GM18861 (cell line): Measurements from ENCODE around the gene CNGA1.
"Not testable (repeated sequence)": the region's sequence is repeated elsewhere in the genome, so short reads cannot be mapped to it uniquely, and the experiment has no call there.

Experiments
- ATAC-seq: cut with Tn5 transposase; IDR thresholded peaks from one replicate; pipeline ENCODE4 v1.9.1; 2021; ENCODE audit not compliant: unreplicated experiment

The CNGA1 gene

DNA sequence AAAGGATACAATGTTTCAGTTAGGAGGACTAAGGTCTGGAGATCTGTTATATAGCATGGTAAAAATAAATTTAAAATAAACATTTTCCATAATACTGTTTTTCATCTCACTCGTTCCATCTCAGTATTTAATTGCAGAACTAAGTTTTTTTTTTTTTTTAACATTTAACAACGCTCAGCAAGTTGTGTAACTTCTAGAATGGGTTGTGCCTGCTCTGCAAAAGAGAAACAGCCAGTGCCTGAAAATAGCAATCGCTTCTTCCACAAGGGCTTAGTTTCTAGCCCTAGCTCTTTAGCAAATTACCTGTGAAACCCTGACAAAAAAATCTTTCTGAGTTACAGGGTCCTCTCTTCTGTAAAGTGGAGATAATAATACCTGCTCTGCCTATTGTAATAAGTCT lies 41.9 kb downstream of the CNGA1 start:
- no peak for ATAC-seq

DNA sequence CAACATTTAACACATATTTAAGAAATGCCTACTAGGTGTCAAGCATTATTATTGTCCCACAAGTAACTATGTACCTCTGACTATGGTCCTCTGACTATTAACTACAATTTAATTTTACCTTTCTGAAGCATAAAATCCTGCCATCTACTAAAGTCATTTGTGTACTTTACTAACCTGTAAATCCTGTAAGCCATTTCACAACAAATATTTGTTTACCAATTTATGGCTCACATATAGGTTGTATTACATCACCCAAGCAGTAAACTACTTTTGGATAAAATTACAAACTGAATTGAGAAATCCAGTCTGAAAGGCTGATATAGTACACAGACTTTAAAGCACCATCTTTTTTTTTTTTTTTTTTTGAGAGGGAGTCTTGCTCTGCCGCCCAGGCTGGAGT lies 43.8 kb downstream of the CNGA1 start:
- no peak for ATAC-seq

DNA sequence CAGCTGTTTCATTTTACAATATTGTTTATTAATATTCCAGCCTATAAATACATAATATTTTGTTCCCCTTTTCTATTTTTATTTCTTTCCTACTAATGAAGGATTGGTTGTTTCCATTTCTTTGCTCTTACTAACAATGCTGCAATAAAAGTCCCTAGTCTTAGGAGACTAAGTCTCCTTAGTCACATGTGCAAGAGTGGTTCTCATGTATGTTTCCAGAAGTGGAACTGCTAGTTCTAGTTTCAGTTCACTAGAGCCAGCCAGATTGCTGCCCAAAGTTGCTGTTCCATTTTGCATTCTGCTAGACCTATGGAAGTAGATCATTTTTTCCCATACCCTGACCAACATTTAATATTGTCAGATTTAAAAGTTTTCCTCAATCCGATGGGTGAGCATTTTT lies 44.3 kb downstream of the CNGA1 start:
- ATAC-seq, result peak; percentile 80

DNA sequence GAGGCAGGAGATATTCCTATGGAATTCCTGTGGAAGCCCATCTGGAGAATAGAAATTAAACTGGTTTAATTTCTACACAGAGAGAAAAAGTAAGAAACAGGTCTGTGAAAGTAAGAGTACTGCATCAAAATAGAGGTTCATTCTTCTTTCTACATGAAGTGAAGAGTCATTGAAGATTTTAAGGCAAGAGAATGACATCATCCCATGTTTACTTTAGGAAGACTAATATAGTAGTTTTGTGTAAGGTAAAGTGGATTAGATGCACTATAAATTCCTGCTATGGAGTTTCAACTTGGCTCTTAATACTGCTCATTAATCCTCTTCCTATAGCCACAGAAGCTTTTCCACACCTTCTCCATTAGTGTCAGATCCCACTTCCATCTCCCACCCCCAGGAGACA lies 47.6 kb downstream of the CNGA1 start:
- no peak for ATAC-seq

DNA sequence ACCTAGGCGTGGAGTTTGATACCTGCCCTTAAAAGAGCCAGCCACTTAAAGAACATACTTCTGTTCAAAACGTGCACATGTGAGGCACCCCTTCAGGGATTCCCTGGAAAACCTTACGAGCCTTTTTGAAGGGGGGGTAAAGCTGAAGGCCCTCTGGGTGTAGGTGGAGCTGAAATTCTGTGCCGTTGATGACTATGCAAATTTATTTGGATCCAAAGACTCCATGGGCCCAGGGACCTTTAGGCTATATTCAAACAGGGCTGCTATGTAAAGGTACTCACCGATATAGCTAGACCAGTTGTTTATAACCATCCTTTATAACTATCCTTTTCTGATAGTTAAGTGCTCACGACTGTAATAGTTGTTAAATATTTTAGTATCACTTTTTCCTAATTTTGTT lies 61.8 kb downstream of the CNGA1 start:
- no peak for ATAC-seq

DNA sequence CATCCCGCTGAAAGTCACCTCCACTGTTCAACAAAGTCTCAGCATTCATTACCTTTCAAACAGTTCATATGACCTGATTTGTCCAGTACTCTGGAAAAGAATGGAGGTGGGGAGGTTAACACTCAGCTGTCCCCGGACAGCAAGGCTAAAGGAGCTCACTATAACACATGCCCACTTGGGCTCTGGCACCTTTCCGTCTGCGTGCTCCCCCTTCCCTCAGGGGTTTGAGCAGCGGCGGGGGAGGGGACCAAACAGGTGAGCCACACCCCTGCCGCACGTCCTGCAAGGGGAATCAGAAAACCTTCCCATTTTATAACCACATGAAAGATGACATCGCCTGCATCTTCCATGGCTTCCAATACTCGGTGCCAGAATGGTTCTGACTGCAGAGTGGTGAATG lies 62.2 kb downstream of the CNGA1 start:
- ATAC-seq, result no peak

DNA sequence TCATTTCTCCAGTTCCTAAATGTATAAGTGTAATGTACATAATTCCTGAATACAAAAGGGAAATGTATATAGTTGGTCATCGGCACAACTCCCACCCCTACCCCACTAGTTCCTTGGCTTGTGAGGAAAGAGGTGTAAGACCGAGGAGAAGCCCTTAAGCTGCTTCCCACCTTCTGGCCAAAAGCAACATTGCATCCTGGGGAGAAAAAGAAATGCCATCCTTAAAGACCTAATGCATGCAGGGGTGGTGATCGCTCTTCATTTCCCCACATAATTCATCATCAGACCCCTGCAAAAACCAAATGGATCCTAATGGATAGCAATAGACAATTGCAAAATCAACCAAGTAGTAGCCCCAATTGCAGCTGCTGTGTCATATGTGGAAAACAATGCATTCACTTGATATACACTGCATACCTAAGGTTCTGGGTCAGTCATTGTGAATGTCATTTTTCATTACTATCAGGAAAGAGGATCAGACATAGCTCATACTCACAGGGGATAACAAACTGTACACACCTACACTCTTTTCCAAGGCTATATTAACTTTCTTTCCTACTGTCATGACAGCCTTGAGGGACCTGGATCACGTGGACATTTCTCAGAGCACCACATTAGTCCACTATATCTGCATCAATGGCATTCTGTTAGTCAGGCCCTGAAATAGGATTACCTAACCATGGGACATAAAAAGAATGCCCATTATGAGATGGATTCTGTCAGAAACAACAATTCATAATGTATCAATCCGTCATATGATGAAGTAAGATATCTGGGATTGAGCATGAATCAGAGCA lies 70.4 kb downstream of the CNGA1 start:
- no peak for ATAC-seq

DNA sequence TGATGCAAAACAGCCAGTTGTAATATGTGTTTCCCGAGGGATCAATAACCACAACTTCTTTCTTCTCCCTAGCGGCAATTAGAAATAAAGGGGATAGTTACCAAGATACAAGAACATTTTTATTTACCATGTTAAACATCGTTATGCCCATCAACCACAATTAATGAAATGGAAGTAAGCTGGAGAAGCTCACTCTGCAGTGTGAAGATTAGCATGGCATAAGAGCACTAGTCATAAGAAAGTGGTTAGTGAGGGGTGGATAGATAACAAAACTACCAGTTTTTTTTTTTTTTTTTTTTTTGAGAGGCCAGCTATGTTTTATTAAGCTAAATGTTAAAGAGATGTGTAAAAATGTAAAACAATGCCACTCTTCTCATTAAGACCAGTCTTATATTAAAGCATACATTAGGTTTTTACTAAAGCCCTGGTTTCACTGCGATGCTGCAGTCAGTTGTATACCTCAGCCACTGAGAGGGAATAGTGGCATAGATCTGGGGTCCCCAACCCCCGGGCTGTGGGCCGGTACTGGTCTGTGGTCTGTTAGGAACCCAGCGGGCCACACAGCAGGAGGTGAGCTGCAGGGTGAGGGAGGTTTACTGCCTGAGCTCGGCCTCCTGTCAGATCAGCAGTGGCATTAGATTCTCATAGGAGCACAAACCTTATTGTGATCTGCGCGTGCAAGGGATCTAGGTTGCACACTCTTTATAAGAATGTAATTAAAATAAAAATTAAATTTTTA lies 74.2 kb downstream of the CNGA1 start:
- ATAC-seq, result no peak

DNA sequence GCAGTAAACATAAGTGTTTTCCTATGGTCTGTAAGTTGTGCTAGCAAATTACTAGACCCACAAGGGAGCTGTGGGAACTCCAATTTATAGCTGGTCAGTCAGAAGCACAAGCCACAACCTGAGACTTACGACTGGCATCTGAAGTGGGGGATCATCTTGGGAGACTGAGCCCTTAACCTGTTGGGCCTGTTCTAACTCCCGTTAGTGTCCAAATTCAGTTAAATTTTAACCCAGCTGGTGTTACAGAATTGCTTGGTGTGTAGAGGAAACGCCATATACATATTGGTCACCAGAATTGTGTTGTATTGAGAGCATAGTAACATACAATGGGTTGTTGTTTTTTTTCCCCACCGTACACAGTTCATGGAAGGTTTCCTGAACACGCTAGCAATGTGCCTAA lies 77.0 kb downstream of the CNGA1 start:
- no peak for ATAC-seq

DNA sequence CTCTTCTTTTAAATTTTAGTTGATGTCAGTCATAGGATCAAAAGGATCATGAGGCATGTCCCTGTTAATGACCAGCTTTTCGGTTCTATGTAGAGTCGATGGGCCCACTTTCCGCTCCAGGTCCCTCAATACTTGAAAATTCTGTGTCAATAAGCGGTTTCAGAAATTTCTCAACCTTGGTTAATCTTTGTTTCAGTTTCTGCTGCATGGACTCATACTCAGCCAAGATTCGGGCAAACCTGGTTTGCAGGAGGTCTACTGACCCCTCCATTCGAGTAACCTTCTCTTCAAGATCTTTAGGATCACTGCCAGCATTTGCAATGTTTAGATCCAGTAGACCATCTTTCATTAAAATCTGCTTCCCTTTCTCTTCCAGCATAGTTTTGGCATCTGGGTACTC lies 80.1 kb downstream of the CNGA1 start:
- ATAC-seq, result no peak

DNA sequence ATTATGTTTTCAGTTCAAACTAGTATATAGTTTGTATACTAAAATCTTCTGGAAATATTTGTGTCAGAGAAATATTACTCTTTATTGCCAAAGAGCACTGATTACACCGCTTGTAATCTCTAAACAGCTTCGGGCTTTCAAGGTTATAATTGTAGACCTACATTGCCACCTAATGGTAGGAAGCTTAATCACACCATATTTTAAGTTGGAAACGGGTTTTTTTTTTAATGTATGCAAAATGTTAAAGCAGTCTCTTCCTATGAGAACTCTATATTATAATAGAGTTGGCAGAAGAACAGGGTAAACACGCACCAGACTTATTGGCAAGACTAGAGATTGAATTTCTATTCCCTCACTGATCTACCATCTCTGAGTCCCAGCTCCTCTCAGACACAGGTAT lies 82.6 kb downstream of the CNGA1 start:
- ATAC-seq, result no peak

DNA sequence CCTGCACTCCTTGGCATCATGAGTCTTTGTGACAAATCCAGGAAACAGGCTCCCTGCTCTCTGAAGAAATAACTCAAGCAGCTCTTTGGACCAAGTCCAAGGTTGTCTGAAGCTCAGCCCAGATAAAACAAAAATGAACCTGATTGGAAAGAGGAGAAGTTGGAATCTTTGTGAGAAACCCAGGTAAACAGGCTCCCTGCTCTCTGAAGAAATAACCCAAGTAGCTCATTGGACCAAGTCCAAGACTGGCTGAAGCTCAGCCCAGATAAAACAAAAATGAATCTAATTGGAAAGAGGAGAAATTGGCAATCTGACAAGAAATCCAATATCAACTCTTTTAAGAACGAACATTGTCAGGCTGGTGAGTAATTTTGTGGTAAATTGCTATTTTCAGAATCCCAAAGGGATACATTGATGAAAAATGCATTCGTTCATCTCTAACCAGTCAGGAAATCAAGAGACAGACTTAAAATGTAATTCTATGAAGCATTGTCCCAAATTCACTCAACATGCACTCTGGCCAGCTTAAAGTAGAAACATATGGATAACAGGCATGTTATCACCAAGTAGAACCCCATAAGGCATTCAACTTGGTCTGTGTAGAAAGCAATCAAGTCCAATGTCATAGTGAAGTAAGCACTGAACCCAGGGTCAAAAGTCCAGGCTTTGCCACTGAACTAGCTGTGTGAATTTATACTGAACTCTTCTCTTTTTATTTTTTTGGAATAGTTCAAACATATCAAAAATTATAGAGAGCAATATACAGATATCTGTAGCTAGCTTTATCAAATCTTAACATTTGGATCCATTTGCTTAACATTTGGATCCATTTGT lies 85.3 kb downstream of the CNGA1 start:
- no peak for ATAC-seq

DNA sequence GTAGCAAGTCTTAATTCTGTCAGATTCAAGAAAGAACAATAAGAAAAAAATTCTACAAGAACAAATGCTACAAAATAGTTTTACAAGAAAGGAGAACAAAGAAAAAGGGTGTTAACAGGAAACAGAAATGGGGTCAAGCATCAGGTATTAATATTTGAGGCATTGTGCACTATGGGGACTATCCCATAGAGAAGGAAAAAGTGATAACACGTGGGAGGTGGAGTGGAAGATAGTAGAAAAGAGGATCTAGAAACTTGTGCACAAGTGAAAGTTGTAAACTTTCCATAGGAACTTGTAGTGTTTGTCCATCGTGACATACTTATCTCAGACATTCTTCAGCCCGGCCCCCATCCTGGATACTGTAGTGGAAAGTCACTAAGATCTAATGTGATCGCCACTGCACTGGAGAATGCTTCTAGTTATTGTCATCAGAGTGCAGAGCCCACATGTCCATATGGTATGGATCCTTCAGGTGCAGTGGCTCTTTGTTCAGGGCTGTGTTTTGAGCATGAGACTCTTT lies 86.7 kb downstream of the CNGA1 start:
- no peak for ATAC-seq

DNA sequence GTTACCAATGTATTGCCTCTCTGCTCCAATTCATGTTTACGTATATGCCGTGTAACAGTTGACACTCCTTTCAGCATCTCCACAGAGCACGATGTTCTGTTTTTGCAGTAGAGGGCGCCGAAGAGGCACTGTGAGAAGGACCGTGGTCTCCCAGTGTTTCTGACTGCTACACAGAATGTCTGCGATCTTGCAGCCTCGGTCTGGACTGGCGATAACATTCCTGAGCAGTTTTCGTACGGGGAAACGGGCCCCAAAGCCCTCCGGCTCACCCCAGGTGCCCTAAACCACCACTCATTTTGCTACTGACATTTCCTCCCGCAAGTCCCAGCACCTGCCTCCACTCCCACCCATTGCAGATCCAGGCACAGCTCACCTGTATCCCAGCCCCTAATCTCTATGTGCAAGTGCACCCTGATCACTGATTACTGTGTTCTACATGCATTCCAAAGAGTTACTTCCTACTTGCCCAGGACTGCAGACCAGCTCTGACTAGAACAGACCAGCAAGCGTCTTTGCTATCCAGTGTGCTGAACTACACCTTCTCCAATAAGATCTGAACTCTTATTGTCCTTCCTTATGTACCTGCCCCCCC lies 89.7 kb downstream of the CNGA1 start:
- peak; percentile 92 for ATAC-seq

DNA sequence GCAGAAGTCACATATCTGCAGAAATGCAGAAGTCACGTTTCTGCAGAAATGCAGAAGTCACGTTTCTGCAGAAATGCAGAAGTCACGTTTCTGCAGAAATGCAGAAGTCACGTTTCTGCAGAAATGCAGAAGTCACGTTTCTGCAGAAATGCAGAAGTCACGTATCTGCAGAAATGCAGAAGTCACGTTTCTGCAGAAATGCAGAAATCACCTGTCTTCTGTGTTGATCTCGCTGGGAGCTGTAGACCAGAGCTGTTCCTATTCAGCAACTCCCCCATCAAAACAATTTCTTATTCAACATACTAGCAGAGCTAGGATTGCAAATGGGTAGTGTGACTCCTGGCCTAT lies 93.2 kb downstream of the CNGA1 start:
- not testable (repeated sequence) for ATAC-seq

DNA sequence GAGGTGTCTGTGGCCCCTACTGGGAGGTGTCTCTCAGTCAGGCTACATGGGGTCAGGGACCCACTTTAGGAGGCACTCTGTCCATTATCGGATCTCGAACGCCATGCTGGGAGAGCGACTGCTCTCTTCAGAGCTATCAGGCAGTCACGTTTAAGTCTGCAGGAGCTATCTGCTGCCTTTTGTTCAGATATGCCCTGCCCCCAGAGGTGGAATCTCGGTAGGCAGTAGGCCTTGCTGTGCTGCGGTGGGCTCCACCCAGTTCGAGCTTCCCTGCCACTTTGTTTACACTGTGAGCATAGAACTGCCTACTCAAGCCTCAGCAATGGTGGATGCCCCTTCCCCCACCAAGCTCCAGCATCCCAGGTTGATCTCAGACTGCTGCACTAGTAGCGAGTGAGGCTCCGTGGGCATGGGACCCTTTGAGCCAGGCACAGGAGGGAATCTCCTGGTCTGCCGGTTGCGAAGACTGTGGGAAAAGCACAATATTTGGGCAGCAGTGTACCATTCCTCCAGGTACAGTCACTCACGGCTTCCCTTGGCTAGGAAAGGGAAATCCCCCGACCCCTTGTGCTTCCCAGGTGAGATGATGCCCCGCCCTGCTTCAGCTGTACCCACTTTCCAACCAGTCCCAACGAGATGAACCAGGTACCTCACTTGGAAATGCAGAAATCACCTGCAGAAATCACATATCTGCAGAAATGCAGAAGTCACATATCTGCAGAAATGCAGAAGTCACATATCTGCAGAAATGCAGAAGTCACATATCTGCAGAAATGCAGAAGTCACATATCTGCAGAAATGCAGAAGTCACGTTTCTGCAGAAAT lies 93.8 kb downstream of the CNGA1 start:
- ATAC-seq, result not testable (repeated sequence)

DNA sequence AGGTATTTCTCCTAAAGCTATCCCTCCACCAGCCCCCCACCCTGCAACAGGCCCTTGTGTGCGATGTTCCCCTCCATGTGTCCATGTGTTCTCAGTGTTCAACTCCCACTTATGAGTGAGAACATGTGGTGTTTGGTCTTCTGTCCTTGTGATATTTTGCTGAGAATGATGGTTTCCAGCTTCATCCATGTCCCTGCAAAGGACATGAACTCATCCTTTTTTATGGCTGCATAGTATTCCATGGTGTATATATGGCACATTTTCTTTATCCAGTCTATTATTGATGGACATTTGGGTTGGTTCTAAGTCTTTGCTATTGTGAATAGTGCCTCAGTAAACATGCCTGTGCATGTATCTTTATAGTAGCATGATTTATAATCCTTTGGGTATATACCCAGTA lies 99.3 kb downstream of the CNGA1 start:
- not testable (repeated sequence) for ATAC-seq

DNA sequence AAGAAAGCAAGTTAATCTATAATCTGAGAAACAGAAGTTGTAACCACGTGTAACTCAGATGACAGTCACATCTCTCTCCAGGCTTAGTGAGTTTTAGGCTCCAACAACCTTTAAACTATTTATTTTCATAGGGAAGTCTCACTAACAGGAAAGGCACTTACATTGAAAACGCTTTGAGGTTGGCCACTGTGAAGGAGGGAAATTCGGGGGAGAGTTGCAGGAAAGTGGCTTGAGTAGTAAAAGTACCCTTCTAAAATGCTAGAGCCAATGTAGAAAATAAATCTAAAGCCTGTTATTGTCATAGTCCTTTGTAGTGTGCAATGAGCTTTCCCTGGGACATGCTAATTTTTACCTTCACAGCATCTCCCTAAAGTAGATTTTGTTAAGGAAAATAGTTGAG lies 101.1 kb downstream of the CNGA1 start:
- ATAC-seq, result no peak

DNA sequence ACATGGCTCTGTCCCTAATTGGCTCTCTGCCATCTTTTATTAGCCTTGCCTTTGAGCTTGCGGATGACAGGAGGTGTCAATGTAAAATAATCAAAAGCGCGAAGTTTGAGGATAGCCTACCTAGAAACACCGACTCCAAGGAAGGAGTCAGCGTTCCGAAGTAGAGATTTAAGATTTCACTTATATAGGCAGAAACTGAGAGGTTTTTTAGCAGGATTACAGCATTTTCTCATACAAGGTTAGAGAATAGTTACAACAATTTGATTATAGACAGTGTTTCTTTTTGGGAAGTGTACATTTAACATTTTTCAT lies 101.6 kb downstream of the CNGA1 start:
- ATAC-seq, result peak; percentile 9

DNA sequence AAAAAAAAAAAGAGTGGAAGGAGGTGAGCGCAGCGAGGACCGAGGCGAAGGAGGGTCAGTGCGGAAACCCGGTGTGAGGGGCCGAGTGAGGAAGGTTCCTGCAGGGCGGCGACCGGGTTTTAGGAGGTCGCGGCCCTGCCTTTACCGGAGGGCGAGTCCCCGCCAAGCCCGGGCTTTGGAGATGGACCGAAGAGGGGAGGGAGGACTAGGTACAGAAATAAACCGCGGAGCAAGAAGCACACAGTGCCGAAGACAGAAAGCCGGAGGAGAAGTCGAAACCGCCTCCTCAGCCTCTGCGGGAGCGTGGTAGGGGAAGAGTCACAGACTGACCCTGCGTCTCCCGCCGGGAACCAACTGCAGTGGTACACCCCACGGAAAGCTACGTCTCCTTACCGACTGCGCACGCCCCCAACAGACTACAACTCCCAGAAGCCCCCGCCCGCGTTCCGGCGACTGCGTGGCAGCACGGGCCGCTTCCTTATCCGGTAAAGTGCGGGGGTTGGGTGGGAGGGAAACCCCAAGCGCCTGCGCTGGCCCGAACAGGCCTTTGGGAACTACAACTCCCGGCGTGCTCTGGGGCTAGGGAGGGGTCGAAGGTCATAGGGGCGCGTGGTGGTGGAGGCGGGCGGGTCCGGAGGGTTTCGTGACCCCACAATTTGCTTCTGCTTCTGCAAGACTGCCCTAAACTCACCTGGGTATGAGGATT lies 102.1 kb downstream of the CNGA1 start, which contains the start of gene NFXL1:
Gene NFXL1, minus strand, starts transcription at position 364 of the 706 bp plus-strand sequence. CDS start 380 bp downstream, outside the sequence.
- ATAC-seq, result peak; percentile 94
